ENCODE results near the gene CCDC102A.

- TF ChIP-seq POLR2A (IDR thresholded peaks at IDR 0.05; ENCODE audit: low read length) = no peak
- TF ChIP-seq ESRRA (IDR thresholded peaks at IDR 0.05; ENCODE audit: borderline replicate concordance, low read length) = no peak
- no peak for TF ChIP-seq CTCF (IDR thresholded peaks at IDR 0.05)
These were observed 66.4 kb downstream of the CCDC102A start for GRCh38 chr16:57469917-57470470.

Measured in A549 (cell line).